ENCODE results near the gene SDHB. TPM values are rescaled to one million over a fixed set of nuclear protein-coding genes. Genes with fewer than 3 reads are reported as not detected.
A peak's percentile ranks its signal among the peaks of the same experiment; 100 is the strongest.

Gene SDHB
- total and polyA plus RNA-seq, 5 donors: 209 to 311 (median 241) TPM

- Histone ChIP-seq H3K27ac (ENCODE audit: low read length) (no peak overlapping the region), H3K9me3 (ENCODE audit: control insufficient read depth, low read length) (no peaks in the 10 kb centered on the region), H3K4me1 (ENCODE audit: control insufficient read depth, insufficient read depth, low read length) (no peaks in the 10 kb centered on the region), H3K27me3 (ENCODE audit: control insufficient read depth, insufficient read depth) (no peaks in the 10 kb centered on the region), H3K4me3 (ENCODE audit: low read length) (no peak overlapping the region)
- intact Hi-C loops (cut with DNase I): no loop called here
- 67% methylated on average over 10 of the region's 10 CpGs for WGBS
- DNase-seq (no peak), ATAC-seq (no peak)
Observed at GRCh38 chr1:16998589-16998988, 55.2 kb downstream of the SDHB start.

GRCh38 chr1:16996845-16997244 is 57.0 kb downstream of the SDHB start:
- no peak for DNase-seq
- H3K27ac ChIP-seq (ENCODE audit: low read length): no peak overlapping the region
- H3K9me3 ChIP-seq (ENCODE audit: control insufficient read depth, low read length): no peaks in the 10 kb centered on the region
- H3K27me3 ChIP-seq (ENCODE audit: control insufficient read depth, insufficient read depth): no peaks in the 10 kb centered on the region
- H3K4me3 ChIP-seq (ENCODE audit: low read length): no peak overlapping the region
- H3K4me1 ChIP-seq (ENCODE audit: control insufficient read depth, insufficient read depth, low read length): no peaks in the 10 kb centered on the region
- intact Hi-C loops (cut with DNase I): no loop called here
- ATAC-seq: no peak
- WGBS: 94% methylated on average over 14 of the region's 14 CpGs

GRCh38 chr1:16993521-16994038 is 60.3 kb downstream of the SDHB start:
- Histone ChIP-seq H3K27me3 (ENCODE audit: control insufficient read depth, insufficient read depth) (no peaks in the 10 kb centered on the region), H3K4me3 (ENCODE audit: low read length) (no peak overlapping the region), H3K9me3 (ENCODE audit: control insufficient read depth, low read length) (no peaks in the 10 kb centered on the region), H3K27ac (ENCODE audit: low read length) (no peak overlapping the region), H3K4me1 (ENCODE audit: control insufficient read depth, insufficient read depth, low read length) (no peaks in the 10 kb centered on the region)
- no peak for ATAC-seq
- DNase-seq: no peak
- intact Hi-C loops (cut with DNase I): no loop called here
- 90% methylated on average over 15 of the region's 15 CpGs for WGBS

- Histone ChIP-seq H3K4me1 (ENCODE audit: control insufficient read depth, insufficient read depth, low read length) (no peaks in the 10 kb centered on the region), H3K27me3 (ENCODE audit: control insufficient read depth, insufficient read depth) (no peaks in the 10 kb centered on the region), H3K4me3 (ENCODE audit: low read length) (no peak overlapping the region), H3K27ac (ENCODE audit: low read length) (no peak overlapping the region), H3K9me3 (ENCODE audit: control insufficient read depth, low read length) (no peaks in the 10 kb centered on the region)
- DNase-seq (no peak), ATAC-seq (no peak)
- intact Hi-C loops (cut with DNase I): no loop called here
- WGBS: 95% methylated on average over 9 of the region's 9 CpGs
Observed at GRCh38 chr1:16992675-16993074, 61.2 kb downstream of the SDHB start.

GRCh38 chr1:16992102-16992501 is 61.7 kb downstream of the SDHB start:
- no peak overlapping the region for H3K4me3 ChIP-seq (ENCODE audit: low read length)
- H3K27me3 ChIP-seq (ENCODE audit: control insufficient read depth, insufficient read depth): no peaks in the 10 kb centered on the region
- DNase-seq (no peak), ATAC-seq (no peak)
- intact Hi-C loops (cut with DNase I): no loop called here
- WGBS: 97% methylated on average over 12 of the region's 12 CpGs
- H3K27ac ChIP-seq (ENCODE audit: low read length): no peak overlapping the region
- H3K9me3 ChIP-seq (ENCODE audit: control insufficient read depth, low read length): no peaks in the 10 kb centered on the region
- no peaks in the 10 kb centered on the region for H3K4me1 ChIP-seq (ENCODE audit: control insufficient read depth, insufficient read depth, low read length)

- no peak overlapping the region for H3K27ac ChIP-seq (ENCODE audit: low read length)
- no peaks in the 10 kb centered on the region for H3K27me3 ChIP-seq (ENCODE audit: control insufficient read depth, insufficient read depth)
- H3K4me3 ChIP-seq (ENCODE audit: low read length): no peak overlapping the region
- H3K4me1 ChIP-seq (ENCODE audit: control insufficient read depth, insufficient read depth, low read length): no peaks in the 10 kb centered on the region
- H3K9me3 ChIP-seq (ENCODE audit: control insufficient read depth, low read length): no peaks in the 10 kb centered on the region
- DNase-seq (no peak), ATAC-seq (no peak)
- WGBS: 96% methylated on average over 12 of the region's 12 CpGs
- intact Hi-C loops (cut with DNase I): no loop called here
Observed at GRCh38 chr1:16991571-16991970, 62.3 kb downstream of the SDHB start.

- Histone ChIP-seq H3K9me3 (ENCODE audit: control insufficient read depth, low read length) (no peaks in the 10 kb centered on the region), H3K27ac (ENCODE audit: low read length) (no peak overlapping the region), H3K4me3 (ENCODE audit: low read length) (no peak overlapping the region), H3K27me3 (ENCODE audit: control insufficient read depth, insufficient read depth) (no peaks in the 10 kb centered on the region), H3K4me1 (ENCODE audit: control insufficient read depth, insufficient read depth, low read length) (no peaks in the 10 kb centered on the region)
- intact Hi-C loops (cut with DNase I): no loop called here
- ATAC-seq: no peak
- DNase-seq: no peak
- 93% methylated on average over 22 of the region's 22 CpGs for WGBS
Observed at GRCh38 chr1:16989676-16990391, 64.0 kb downstream of the SDHB start.

- H3K9me3 ChIP-seq (ENCODE audit: control insufficient read depth, low read length): no peaks in the 10 kb centered on the region
- no peaks in the 10 kb centered on the region for H3K4me1 ChIP-seq (ENCODE audit: control insufficient read depth, insufficient read depth, low read length)
- no peak overlapping the region for H3K4me3 ChIP-seq (ENCODE audit: low read length)
- DNase-seq: no peak
- H3K27ac ChIP-seq (ENCODE audit: low read length): no peak overlapping the region
- intact Hi-C loops (cut with DNase I): no loop called here
- no peak for ATAC-seq
- H3K27me3 ChIP-seq (ENCODE audit: control insufficient read depth, insufficient read depth): no peaks in the 10 kb centered on the region
- WGBS: 92% methylated on average over 13 of the region's 13 CpGs
Observed at GRCh38 chr1:16988210-16988609, 65.6 kb downstream of the SDHB start.

- no peak for ATAC-seq
- Histone ChIP-seq H3K9me3 (ENCODE audit: control insufficient read depth, low read length) (no peaks in the 10 kb centered on the region), H3K4me1 (ENCODE audit: control insufficient read depth, insufficient read depth, low read length) (no peaks in the 10 kb centered on the region), H3K27me3 (ENCODE audit: control insufficient read depth, insufficient read depth) (no peaks in the 10 kb centered on the region), H3K4me3 (ENCODE audit: low read length) (no peak overlapping the region), H3K27ac (ENCODE audit: low read length) (no peak overlapping the region)
- DNase-seq: no peak
- WGBS: 74% methylated on average over 16 of the region's 16 CpGs
- intact Hi-C loops (cut with DNase I): no loop called here
Observed at GRCh38 chr1:16986962-16987361, 66.9 kb downstream of the SDHB start.

GRCh38 chr1:16986560-16986959 is 67.3 kb downstream of the SDHB start:
- Histone ChIP-seq H3K9me3 (ENCODE audit: control insufficient read depth, low read length) (no peaks in the 10 kb centered on the region), H3K27me3 (ENCODE audit: control insufficient read depth, insufficient read depth) (no peaks in the 10 kb centered on the region), H3K27ac (ENCODE audit: low read length) (no peak overlapping the region), H3K4me3 (ENCODE audit: low read length) (no peak overlapping the region), H3K4me1 (ENCODE audit: control insufficient read depth, insufficient read depth, low read length) (no peaks in the 10 kb centered on the region)
- DNase-seq (no peak), ATAC-seq (no peak)
- intact Hi-C loops (cut with DNase I): no loop called here
- WGBS: 90% methylated on average over 23 of the region's 23 CpGs

- Histone ChIP-seq H3K27me3 (ENCODE audit: control insufficient read depth, insufficient read depth) (no peaks in the 10 kb centered on the region), H3K9me3 (ENCODE audit: control insufficient read depth, low read length) (no peaks in the 10 kb centered on the region), H3K27ac (ENCODE audit: low read length) (no peak overlapping the region), H3K4me1 (ENCODE audit: control insufficient read depth, insufficient read depth, low read length) (no peaks in the 10 kb centered on the region), H3K4me3 (ENCODE audit: low read length) (no peak overlapping the region)
- 90% methylated on average over 19 of the region's 19 CpGs for WGBS
- ATAC-seq (no peak), DNase-seq (no peak)
- intact Hi-C loops (cut with DNase I): no loop called here
Observed at GRCh38 chr1:16986113-16986512, 67.7 kb downstream of the SDHB start.

- Histone ChIP-seq H3K9me3 (ENCODE audit: control insufficient read depth, low read length) (no peaks in the 10 kb centered on the region), H3K27me3 (ENCODE audit: control insufficient read depth, insufficient read depth) (no peaks in the 10 kb centered on the region), H3K27ac (ENCODE audit: low read length) (no peak overlapping the region), H3K4me1 (ENCODE audit: control insufficient read depth, insufficient read depth, low read length) (no peaks in the 10 kb centered on the region), H3K4me3 (ENCODE audit: low read length) (no peak overlapping the region)
- 26% methylated on average over 7 of the region's 7 CpGs for WGBS
- DNase-seq (peak; percentile 80 to 93 (median 89)), ATAC-seq (peak; percentile 69 to 85)
- intact Hi-C loops (cut with DNase I): no loop called here
Observed at GRCh38 chr1:16984717-16985116, 69.1 kb downstream of the SDHB start.

All from right cardiac atrium (tissue), 5 donors.